Neuronal stem cell (in vitro differentiated cells): ENCODE results near the gene BARX2. TPM values are rescaled to one million over a fixed set of nuclear protein-coding genes. Genes with fewer than 3 reads are reported as not detected.
"Not testable (repeated sequence)": the region's sequence is repeated elsewhere in the genome, so short reads cannot be mapped to it uniquely, and the experiment has no call there.

ENCODE experiments used
- DNase-seq: peaks from one replicate; pipeline ENCODE4 v3.0.0-alpha.2; 2013; ENCODE audit warnings: low spot score
- H2AFZ ChIP-seq: one replicate; pipeline ENCODE4 v1.6.1; 2013; ENCODE audit warnings: mild to moderate bottlenecking, low read length, inconsistent platforms
- H2AK5ac ChIP-seq: 2 replicates; pipeline ENCODE4 v1.6.1; 2013; ENCODE audit warnings: low read depth, mild to moderate bottlenecking, inconsistent platforms, low read length, moderate library complexity, mixed read lengths
- H2BK120ac ChIP-seq: 2 replicates; pipeline ENCODE4 v1.6.1; 2013; ENCODE audit warnings: low read depth, mild to moderate bottlenecking, inconsistent platforms, low read length, moderate library complexity, mixed read lengths
- H2BK12ac ChIP-seq: one replicate; pipeline ENCODE4 v1.6.1; 2013; ENCODE audit warnings: low read length, inconsistent platforms
- H2BK15ac ChIP-seq: 2 replicates; pipeline ENCODE4 v1.6.1; 2013; ENCODE audit warnings: mild to moderate bottlenecking, low read length, inconsistent platforms, mixed read lengths
- H2BK5ac ChIP-seq: one replicate; pipeline ENCODE4 v1.6.1; 2013; ENCODE audit warnings: inconsistent platforms, mild to moderate bottlenecking, low read length, moderate library complexity
- H3K14ac ChIP-seq: one replicate; pipeline ENCODE4 v1.6.1; 2013; ENCODE audit warnings: low read length, inconsistent platforms
- H3K18ac ChIP-seq: 2 replicates; pipeline ENCODE4 v1.6.1; 2013; ENCODE audit warnings: low read length, inconsistent platforms
- H3K23ac ChIP-seq: 2 replicates; pipeline ENCODE4 v1.6.1; 2013; ENCODE audit warnings: low read depth, mild to moderate bottlenecking, mixed read lengths, low read length, inconsistent platforms; ENCODE audit not compliant: poor library complexity
- H3K27ac ChIP-seq: replicated peaks from 3 replicates; pipeline ENCODE4 v1.5.1; 2013; ENCODE audit warnings: low read length, inconsistent platforms
- H3K27me3 ChIP-seq, 3 experiments: 2 replicates each; pipeline ENCODE4 v1.6.1; 2013; ENCODE audit warnings: low read length in 3 of 3, mild to moderate bottlenecking in 2 of 3, inconsistent platforms in 1 of 3, low read depth in 1 of 3, mixed read lengths in 1 of 3, moderate library complexity in 1 of 3; ENCODE audit not compliant: control insufficient read depth in 3 of 3, insufficient read depth in 3 of 3
- H3K36me3 ChIP-seq, 2 donors: replicated peaks in 1 of 2; 2 replicates each; pipeline ENCODE4 v1.6.1; 2013; ENCODE audit warnings: low read length in 2 of 2; ENCODE audit not compliant: control insufficient read depth in 2 of 2, insufficient read depth in 2 of 2
- H3K4ac ChIP-seq: 2 replicates; pipeline ENCODE4 v1.6.1; 2013; ENCODE audit warnings: inconsistent platforms, mild to moderate bottlenecking, low read length, moderate library complexity
- H3K4me1 ChIP-seq, 2 donors: 1 replicate in 1 of 2; 2 replicates in 1 of 2; pipeline ENCODE4 v1.6.1; 2013; ENCODE audit warnings: low read length in 2 of 2, low read depth in 1 of 2; ENCODE audit not compliant: control insufficient read depth in 2 of 2, insufficient read depth in 1 of 2
- H3K4me2 ChIP-seq: one replicate; pipeline ENCODE4 v1.6.1; 2013; ENCODE audit warnings: mild to moderate bottlenecking, low read length, inconsistent platforms; ENCODE audit not compliant: insufficient read depth, poor library complexity, severe bottlenecking
- H3K4me3 ChIP-seq, 2 donors: 2 replicates each; pipeline ENCODE4 v1.5.1; 2013; ENCODE audit warnings: low read length in 2 of 2, mild to moderate bottlenecking in 2 of 2, inconsistent platforms in 1 of 2, moderate library complexity in 1 of 2
- H3K79me1 ChIP-seq: one replicate; pipeline ENCODE4 v1.6.1; 2013; ENCODE audit warnings: low read depth, mild to moderate bottlenecking, inconsistent platforms, low read length, moderate library complexity
- H3K9ac ChIP-seq: one replicate; pipeline ENCODE4 v1.6.1; 2013; ENCODE audit warnings: mild to moderate bottlenecking, low read depth, low read length, inconsistent platforms; ENCODE audit not compliant: poor library complexity
- H3K9me3 ChIP-seq, 2 donors: replicated peaks in 1 of 2; 2 replicates each; pipeline versions ENCODE3 to v1.6.1; 2013; ENCODE audit warnings: low read length in 2 of 2, mild to moderate bottlenecking in 2 of 2, inconsistent platforms in 1 of 2, low read depth in 1 of 2, mixed read lengths in 1 of 2, moderate library complexity in 1 of 2; ENCODE audit not compliant: control insufficient read depth in 2 of 2, insufficient read depth in 1 of 2
- H4K8ac ChIP-seq: one replicate; pipeline ENCODE4 v1.6.1; 2013; ENCODE audit warnings: low read depth, mild to moderate bottlenecking, inconsistent platforms, low read length, moderate library complexity
- H4K91ac ChIP-seq: one replicate; pipeline ENCODE4 v1.6.1; 2013; ENCODE audit warnings: low read length, low read depth, mild to moderate bottlenecking, inconsistent platforms; ENCODE audit not compliant: poor library complexity
- WGBS, 2 donors: extraction: QIAGEN DNeasy Blood & Tissue Kit; methylation state at CpG; one replicate each; pipeline ENCODE4 v1.1.7; 2013; ENCODE audit warnings: missing lambda C conversion rate in 2 of 2, mixed read lengths in 1 of 2; ENCODE audit not compliant: insufficient read length in 2 of 2, insufficient replicate concordance in 1 of 2; ENCODE audit errors: extremely low coverage in 2 of 2; 5-methylcytosine and 5-hydroxymethylcytosine counted together
- polyA plus RNA-seq, 2 experiments: library from polyadenylated mRNA; stranded (reverse); fragments of 200-250 nt; gene quantifications; one replicate each; pipeline ENCODE4 v1.2.3, GENCODE V29; 2013

Gene BARX2
- not detected for polyA plus RNA-seq (2013, experiment 1 of 2)
- polyA plus RNA-seq (2013, experiment 2 of 2), result not detected

- Histone ChIP-seq H3K4me3 (peak within 1 kb of the TSS; percentile 28 to 67), H3K4me2 (peak within 1 kb of the TSS; percentile 81), H3K9me3 (no peaks in the 10 kb centered on the region), H3K27ac (no peak within 1 kb of the TSS), H3K18ac (peak within 1 kb of the TSS; percentile 50), H3K23ac (peak within 1 kb of the TSS; percentile 1), H3K9ac (peak within 1 kb of the TSS; percentile 5), H3K4me1 (peaks cover 4 to 10% of the 10 kb centered on the region in 2 donors), H3K36me3 (no peaks in the 10 kb centered on the region), H2AFZ (peak within 1 kb of the TSS; percentile 82), H3K4ac (no peak within 1 kb of the TSS), H2BK15ac (no peak within 1 kb of the TSS), H4K91ac (no peak within 1 kb of the TSS), H2BK12ac (no peak within 1 kb of the TSS), H3K79me1 (no peaks in the 10 kb centered on the region), H2AK5ac (no peak within 1 kb of the TSS), H3K27me3 (peaks cover 40 to 97% (median 59%) of the 10 kb centered on the region in 3 experiments), H3K14ac (peak within 1 kb of the TSS; percentile 5), H2BK5ac (no peak within 1 kb of the TSS), H2BK120ac (no peak within 1 kb of the TSS), H4K8ac (no peak within 1 kb of the TSS)
- no CpG with 5 or more reads among the region's 81 CpGs for WGBS, 2 donors
- DNase-seq, result peak; percentile 74
These were observed at the start of gene BARX2 for GRCh38 chr11:129375751-129376657. TSS of gene BARX2 (plus strand) at chr11:129375848. CDS start at chr11:129376036, 188 bp downstream.

GRCh38 chr11:129326921-129327320, 48.7 kb upstream of the BARX2 start:
- no peak overlapping the region for H3K18ac ChIP-seq
- H3K23ac ChIP-seq, result no peak overlapping the region
- no peak overlapping the region for H2BK15ac ChIP-seq
- no peak overlapping the region for H4K8ac ChIP-seq
- H3K4me2 ChIP-seq, result no peak overlapping the region
- no peak overlapping the region for H4K91ac ChIP-seq
- H3K27me3 ChIP-seq, result no peaks in the 10 kb centered on the region
- H3K27ac ChIP-seq, result no peak overlapping the region
- peaks cover 0 to 1% of the 10 kb centered on the region in 2 donors for H3K9me3 ChIP-seq
- H2BK120ac ChIP-seq, result no peak overlapping the region
- no peak overlapping the region for H2BK5ac ChIP-seq
- H3K4ac ChIP-seq, result no peak overlapping the region
- no CpG with 5 or more reads among the region's 2 CpGs for WGBS, 2 donors
- H3K79me1 ChIP-seq, result no peaks in the 10 kb centered on the region
- H3K4me1 ChIP-seq, result peaks cover 0 to 10% of the 10 kb centered on the region in 2 donors
- no peak overlapping the region for H3K9ac ChIP-seq
- no peak overlapping the region for H2AFZ ChIP-seq
- H2BK12ac ChIP-seq, result no peak overlapping the region
- H3K14ac ChIP-seq, result no peak overlapping the region
- H3K36me3 ChIP-seq, result no peaks in the 10 kb centered on the region
- DNase-seq, result no peak
- no peak overlapping the region for H2AK5ac ChIP-seq
- H3K4me3 ChIP-seq, result no peak overlapping the region

GRCh38 chr11:129327708-129328107, 47.9 kb upstream of the BARX2 start:
- not testable (repeated sequence) for H3K4me3 ChIP-seq, H2AK5ac ChIP-seq, H3K14ac ChIP-seq, H2AFZ ChIP-seq, H3K4ac ChIP-seq, H3K4me2 ChIP-seq, H3K27me3 ChIP-seq, H4K91ac ChIP-seq, DNase-seq, H3K79me1 ChIP-seq, H3K27ac ChIP-seq, H3K23ac ChIP-seq, H3K36me3 ChIP-seq, H2BK120ac ChIP-seq, H2BK12ac ChIP-seq, H3K9me3 ChIP-seq, H3K4me1 ChIP-seq, H4K8ac ChIP-seq, H3K18ac ChIP-seq, H2BK5ac ChIP-seq, H2BK15ac ChIP-seq, H3K9ac ChIP-seq
- no CpG with 5 or more reads among the region's 4 CpGs for WGBS, 2 donors

- H3K27me3 ChIP-seq, result no peaks in the 10 kb centered on the region
- H3K4me1 ChIP-seq, result peaks cover 0 to 9% of the 10 kb centered on the region in 2 donors
- peaks cover 0 to 1% of the 10 kb centered on the region in 2 donors for H3K9me3 ChIP-seq
- no peaks in the 10 kb centered on the region for H3K79me1 ChIP-seq
- no peak for DNase-seq
- no peak overlapping the region for H3K27ac ChIP-seq
- H3K4ac ChIP-seq, result no peak overlapping the region
- no peaks in the 10 kb centered on the region for H3K36me3 ChIP-seq
- H3K14ac ChIP-seq, result no peak overlapping the region
- H3K9ac ChIP-seq, result no peak overlapping the region
- H3K4me2 ChIP-seq, result no peak overlapping the region
- no peak overlapping the region for H2BK120ac ChIP-seq
- no peak overlapping the region for H4K8ac ChIP-seq
- no peak overlapping the region for H2AFZ ChIP-seq
- no peak overlapping the region for H3K18ac ChIP-seq
- H2BK12ac ChIP-seq, result no peak overlapping the region
- no peak overlapping the region for H2BK5ac ChIP-seq
- H3K23ac ChIP-seq, result no peak overlapping the region
- H2BK15ac ChIP-seq, result no peak overlapping the region
- H4K91ac ChIP-seq, result no peak overlapping the region
- no peak overlapping the region for H2AK5ac ChIP-seq
- no peak overlapping the region for H3K4me3 ChIP-seq
These were observed 46.9 kb upstream of the BARX2 start for GRCh38 chr11:129328756-129329155.
